Measurements from ENCODE around the gene RAB4A. TPM values are rescaled to one million over a fixed set of nuclear protein-coding genes. Genes with fewer than 3 reads are reported as not detected.

The RAB4A gene
- total and polyA plus RNA-seq, 2 of the 8 experiments (the other 6 are each of a cell fraction or from before 2014, with no cell fraction given), result 13.3 to 68.8 TPM

DNA sequence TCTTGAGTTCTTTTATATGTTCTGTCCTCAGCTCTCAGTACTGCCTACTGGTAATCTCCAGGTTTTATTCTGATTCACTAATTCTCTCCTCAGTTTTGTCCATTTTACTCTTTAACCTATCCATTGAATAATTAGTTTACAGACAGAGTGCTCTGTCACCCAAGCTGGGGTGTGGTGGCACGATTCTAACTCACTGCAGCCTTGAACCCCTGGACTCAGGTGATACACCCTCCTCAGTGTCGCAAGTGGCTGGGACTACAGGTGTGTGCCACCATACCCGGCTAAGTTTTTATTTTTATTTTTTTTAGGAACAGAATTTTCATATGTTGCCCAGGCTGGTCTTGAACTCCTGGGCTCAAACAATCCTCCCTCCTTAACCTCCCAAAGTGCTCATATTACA lies 14.0 kb downstream of the RAB4A start (continued):
- TF ChIP-seq, protein P1, sequence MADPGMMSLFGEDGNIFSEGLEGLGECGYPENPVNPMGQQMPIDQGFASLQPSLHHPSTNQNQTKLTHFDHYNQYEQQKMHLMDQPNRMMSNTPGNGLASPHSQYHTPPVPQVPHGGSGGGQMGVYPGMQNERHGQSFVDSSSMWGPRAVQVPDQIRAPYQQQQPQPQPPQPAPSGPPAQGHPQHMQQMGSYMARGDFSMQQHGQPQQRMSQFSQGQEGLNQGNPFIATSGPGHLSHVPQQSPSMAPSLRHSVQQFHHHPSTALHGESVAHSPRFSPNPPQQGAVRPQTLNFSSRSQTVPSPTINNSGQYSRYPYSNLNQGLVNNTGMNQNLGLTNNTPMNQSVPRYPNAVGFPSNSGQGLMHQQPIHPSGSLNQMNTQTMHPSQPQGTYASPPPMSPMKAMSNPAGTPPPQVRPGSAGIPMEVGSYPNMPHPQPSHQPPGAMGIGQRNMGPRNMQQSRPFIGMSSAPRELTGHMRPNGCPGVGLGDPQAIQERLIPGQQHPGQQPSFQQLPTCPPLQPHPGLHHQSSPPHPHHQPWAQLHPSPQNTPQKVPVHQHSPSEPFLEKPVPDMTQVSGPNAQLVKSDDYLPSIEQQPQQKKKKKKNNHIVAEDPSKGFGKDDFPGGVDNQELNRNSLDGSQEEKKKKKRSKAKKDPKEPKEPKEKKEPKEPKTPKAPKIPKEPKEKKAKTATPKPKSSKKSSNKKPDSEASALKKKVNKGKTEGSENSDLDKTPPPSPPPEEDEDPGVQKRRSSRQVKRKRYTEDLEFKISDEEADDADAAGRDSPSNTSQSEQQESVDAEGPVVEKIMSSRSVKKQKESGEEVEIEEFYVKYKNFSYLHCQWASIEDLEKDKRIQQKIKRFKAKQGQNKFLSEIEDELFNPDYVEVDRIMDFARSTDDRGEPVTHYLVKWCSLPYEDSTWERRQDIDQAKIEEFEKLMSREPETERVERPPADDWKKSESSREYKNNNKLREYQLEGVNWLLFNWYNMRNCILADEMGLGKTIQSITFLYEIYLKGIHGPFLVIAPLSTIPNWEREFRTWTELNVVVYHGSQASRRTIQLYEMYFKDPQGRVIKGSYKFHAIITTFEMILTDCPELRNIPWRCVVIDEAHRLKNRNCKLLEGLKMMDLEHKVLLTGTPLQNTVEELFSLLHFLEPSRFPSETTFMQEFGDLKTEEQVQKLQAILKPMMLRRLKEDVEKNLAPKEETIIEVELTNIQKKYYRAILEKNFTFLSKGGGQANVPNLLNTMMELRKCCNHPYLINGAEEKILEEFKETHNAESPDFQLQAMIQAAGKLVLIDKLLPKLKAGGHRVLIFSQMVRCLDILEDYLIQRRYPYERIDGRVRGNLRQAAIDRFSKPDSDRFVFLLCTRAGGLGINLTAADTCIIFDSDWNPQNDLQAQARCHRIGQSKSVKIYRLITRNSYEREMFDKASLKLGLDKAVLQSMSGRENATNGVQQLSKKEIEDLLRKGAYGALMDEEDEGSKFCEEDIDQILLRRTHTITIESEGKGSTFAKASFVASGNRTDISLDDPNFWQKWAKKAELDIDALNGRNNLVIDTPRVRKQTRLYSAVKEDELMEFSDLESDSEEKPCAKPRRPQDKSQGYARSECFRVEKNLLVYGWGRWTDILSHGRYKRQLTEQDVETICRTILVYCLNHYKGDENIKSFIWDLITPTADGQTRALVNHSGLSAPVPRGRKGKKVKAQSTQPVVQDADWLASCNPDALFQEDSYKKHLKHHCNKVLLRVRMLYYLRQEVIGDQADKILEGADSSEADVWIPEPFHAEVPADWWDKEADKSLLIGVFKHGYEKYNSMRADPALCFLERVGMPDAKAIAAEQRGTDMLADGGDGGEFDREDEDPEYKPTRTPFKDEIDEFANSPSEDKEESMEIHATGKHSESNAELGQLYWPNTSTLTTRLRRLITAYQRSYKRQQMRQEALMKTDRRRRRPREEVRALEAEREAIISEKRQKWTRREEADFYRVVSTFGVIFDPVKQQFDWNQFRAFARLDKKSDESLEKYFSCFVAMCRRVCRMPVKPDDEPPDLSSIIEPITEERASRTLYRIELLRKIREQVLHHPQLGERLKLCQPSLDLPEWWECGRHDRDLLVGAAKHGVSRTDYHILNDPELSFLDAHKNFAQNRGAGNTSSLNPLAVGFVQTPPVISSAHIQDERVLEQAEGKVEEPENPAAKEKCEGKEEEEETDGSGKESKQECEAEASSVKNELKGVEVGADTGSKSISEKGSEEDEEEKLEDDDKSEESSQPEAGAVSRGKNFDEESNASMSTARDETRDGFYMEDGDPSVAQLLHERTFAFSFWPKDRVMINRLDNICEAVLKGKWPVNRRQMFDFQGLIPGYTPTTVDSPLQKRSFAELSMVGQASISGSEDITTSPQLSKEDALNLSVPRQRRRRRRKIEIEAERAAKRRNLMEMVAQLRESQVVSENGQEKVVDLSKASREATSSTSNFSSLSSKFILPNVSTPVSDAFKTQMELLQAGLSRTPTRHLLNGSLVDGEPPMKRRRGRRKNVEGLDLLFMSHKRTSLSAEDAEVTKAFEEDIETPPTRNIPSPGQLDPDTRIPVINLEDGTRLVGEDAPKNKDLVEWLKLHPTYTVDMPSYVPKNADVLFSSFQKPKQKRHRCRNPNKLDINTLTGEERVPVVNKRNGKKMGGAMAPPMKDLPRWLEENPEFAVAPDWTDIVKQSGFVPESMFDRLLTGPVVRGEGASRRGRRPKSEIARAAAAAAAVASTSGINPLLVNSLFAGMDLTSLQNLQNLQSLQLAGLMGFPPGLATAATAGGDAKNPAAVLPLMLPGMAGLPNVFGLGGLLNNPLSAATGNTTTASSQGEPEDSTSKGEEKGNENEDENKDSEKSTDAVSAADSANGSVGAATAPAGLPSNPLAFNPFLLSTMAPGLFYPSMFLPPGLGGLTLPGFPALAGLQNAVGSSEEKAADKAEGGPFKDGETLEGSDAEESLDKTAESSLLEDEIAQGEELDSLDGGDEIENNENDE (IDR thresholded peaks at IDR 0.05; ENCODE audit: insufficient replicate concordance, low read length), result no peak
- TF ChIP-seq CTBP2 (IDR thresholded peaks at IDR 0.05; ENCODE audit: borderline replicate concordance, insufficient read depth, insufficient read length, low read length), result no peak
- TF ChIP-seq BCL11A (IDR thresholded peaks at IDR 0.05; ENCODE audit: low read depth in 2 of 2, low read length in 2 of 2), result no peak
- TF ChIP-seq JUND (IDR thresholded peaks at IDR 0.05; ENCODE audit: low read length), result no peak
- no peak for TF ChIP-seq RBBP5 (IDR thresholded peaks at IDR 0.05; ENCODE audit: borderline replicate concordance, low read depth, low read length)
